Measurements from ENCODE around the gene RFPL3.

RFPL3 gene

DNA sequence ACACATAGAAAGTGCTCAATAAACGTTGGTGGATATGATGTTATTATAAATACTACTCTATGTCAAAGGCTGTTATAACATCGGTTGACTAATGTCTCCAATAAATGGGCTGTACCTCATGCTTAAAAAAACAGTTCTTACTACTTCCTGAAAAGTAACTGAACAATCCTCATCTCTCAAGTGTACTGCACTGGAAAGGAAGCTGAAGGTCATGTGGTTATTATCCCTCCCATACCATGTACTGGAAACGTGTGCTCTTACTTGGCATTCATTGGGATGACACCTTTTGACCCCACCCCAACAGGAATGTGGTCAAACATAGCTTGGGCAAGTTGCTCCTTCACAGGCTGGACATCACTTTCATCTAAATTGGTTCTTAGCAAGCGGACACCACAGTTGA, 43.8 kb downstream of the RFPL3 start:
- H3K27ac ChIP-seq (ENCODE audit: low read depth, low read length): no peak overlapping the region
- H3K23ac ChIP-seq (ENCODE audit: low read length): no peak overlapping the region
- H3K27me3 ChIP-seq (ENCODE audit: insufficient read depth, low read length, poor library complexity): no peaks in the 10 kb centered on the region
- H4K5ac ChIP-seq (ENCODE audit: low read length): no peak overlapping the region
- H3K4ac ChIP-seq (ENCODE audit: low read depth, low read length): no peak overlapping the region
- no peak overlapping the region for H2BK120ac ChIP-seq (ENCODE audit: low read depth, low read length)
- H3K79me2 ChIP-seq (ENCODE audit: control insufficient read depth, insufficient read depth, low read length): no peaks in the 10 kb centered on the region
- DNase-seq: no peak
- peaks cover 8% of the 10 kb centered on the region for H3K36me3 ChIP-seq (ENCODE audit: control insufficient read depth, insufficient read depth, low read length)
- no peaks in the 10 kb centered on the region for H3K79me1 ChIP-seq (ENCODE audit: low read length)
- H2AK5ac ChIP-seq (ENCODE audit: low read length): no peak overlapping the region
- no peak overlapping the region for H3K56ac ChIP-seq (ENCODE audit: low read length)
- H3K9ac ChIP-seq (ENCODE audit: low read length): no peak overlapping the region
- no peak overlapping the region for H3K18ac ChIP-seq (ENCODE audit: low read length)
- no peak overlapping the region for H4K8ac ChIP-seq (ENCODE audit: low read depth, low read length)
- no peaks in the 10 kb centered on the region for H3K4me1 ChIP-seq (ENCODE audit: control insufficient read depth, low read depth, low read length)
- no peak overlapping the region for H2BK5ac ChIP-seq (ENCODE audit: low read length)
- no peak overlapping the region for H3K4me2 ChIP-seq (ENCODE audit: low read length)
- H3K4me3 ChIP-seq (ENCODE audit: low read length): no peak overlapping the region
- no peak overlapping the region for H2BK15ac ChIP-seq (replicated peaks; ENCODE audit: low read depth)
- WGBS (ENCODE audit: extremely low coverage, insufficient coverage, low lambda C conversion rate): no CpG with 5 or more reads among the region's 4 CpGs

DNA sequence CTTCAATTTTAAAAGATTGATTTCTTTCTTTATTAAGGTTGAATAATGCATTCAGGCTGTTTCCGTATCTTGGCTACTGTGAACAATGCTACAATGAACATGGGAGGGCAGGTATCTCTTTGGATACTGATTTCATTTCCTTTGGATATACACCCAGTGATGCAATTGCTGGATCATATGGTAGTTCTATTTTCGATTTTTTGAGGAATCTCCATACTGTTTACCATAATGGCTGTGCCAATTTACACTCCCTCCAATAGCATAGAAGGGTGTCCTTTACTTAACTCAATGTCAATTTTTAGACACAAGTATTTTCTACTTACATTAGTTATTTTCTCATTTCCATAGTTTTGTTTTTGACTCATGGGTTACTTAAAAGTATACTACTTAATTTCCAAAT, 46.4 kb downstream of the RFPL3 start:
- Histone ChIP-seq H4K8ac (ENCODE audit: low read depth, low read length) (no peak overlapping the region), H3K4me1 (ENCODE audit: control insufficient read depth, low read depth, low read length) (no peaks in the 10 kb centered on the region), H3K27ac (ENCODE audit: low read depth, low read length) (no peak overlapping the region), H2BK5ac (ENCODE audit: low read length) (no peak overlapping the region), H3K18ac (ENCODE audit: low read length) (no peak overlapping the region), H2BK120ac (ENCODE audit: low read depth, low read length) (no peak overlapping the region), H3K4me2 (ENCODE audit: low read length) (no peak overlapping the region), H2BK15ac (replicated peaks; ENCODE audit: low read depth) (no peak overlapping the region), H3K79me2 (ENCODE audit: control insufficient read depth, insufficient read depth, low read length) (peaks cover 3% of the 10 kb centered on the region), H3K79me1 (ENCODE audit: low read length) (peaks cover 8% of the 10 kb centered on the region), H3K9ac (ENCODE audit: low read length) (no peak overlapping the region), H4K5ac (ENCODE audit: low read length) (no peak overlapping the region), H3K27me3 (ENCODE audit: insufficient read depth, low read length, poor library complexity) (no peaks in the 10 kb centered on the region), H3K4ac (ENCODE audit: low read depth, low read length) (no peak overlapping the region), H2AK5ac (ENCODE audit: low read length) (no peak overlapping the region), H3K56ac (ENCODE audit: low read length) (no peak overlapping the region), H3K23ac (ENCODE audit: low read length) (no peak overlapping the region), H3K36me3 (ENCODE audit: control insufficient read depth, insufficient read depth, low read length) (peaks cover 18% of the 10 kb centered on the region), H3K4me3 (ENCODE audit: low read length) (no peak overlapping the region)
- no peak for DNase-seq
- no CpG with 5 or more reads among the region's 2 CpGs for WGBS (ENCODE audit: extremely low coverage, insufficient coverage, low lambda C conversion rate)

DNA sequence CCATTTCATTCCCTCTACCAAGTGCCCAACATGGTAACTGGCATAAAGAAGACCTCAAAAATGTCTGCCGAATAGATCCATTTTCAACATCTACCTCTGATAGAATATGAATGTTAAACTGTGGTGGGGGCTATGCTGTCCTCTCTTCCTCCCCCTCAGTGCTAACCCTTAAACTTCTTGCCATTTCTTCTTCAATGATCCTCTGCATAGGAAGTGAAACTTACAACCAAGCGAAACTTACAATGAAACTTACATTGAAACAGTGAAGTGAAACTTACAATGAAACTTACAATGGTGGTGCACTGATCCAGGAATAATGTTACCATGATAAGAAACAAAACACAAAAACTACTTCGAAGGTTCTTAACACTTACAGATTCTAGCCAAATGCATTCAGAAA, 49.6 kb downstream of the RFPL3 start:
- H3K9ac ChIP-seq (ENCODE audit: low read length): no peak overlapping the region
- no peak overlapping the region for H3K4me2 ChIP-seq (ENCODE audit: low read length)
- peaks cover 17% of the 10 kb centered on the region for H3K36me3 ChIP-seq (ENCODE audit: control insufficient read depth, insufficient read depth, low read length)
- no peak overlapping the region for H2BK15ac ChIP-seq (replicated peaks; ENCODE audit: low read depth)
- no peak overlapping the region for H3K4me3 ChIP-seq (ENCODE audit: low read length)
- no peak overlapping the region for H3K56ac ChIP-seq (ENCODE audit: low read length)
- no CpG with 5 or more reads among the region's 3 CpGs for WGBS (ENCODE audit: extremely low coverage, insufficient coverage, low lambda C conversion rate)
- no peak overlapping the region for H2AK5ac ChIP-seq (ENCODE audit: low read length)
- no peak overlapping the region for H4K8ac ChIP-seq (ENCODE audit: low read depth, low read length)
- H3K23ac ChIP-seq (ENCODE audit: low read length): no peak overlapping the region
- H3K27me3 ChIP-seq (ENCODE audit: insufficient read depth, low read length, poor library complexity): no peaks in the 10 kb centered on the region
- H3K4me1 ChIP-seq (ENCODE audit: control insufficient read depth, low read depth, low read length): peaks cover 3% of the 10 kb centered on the region
- H4K5ac ChIP-seq (ENCODE audit: low read length): no peak overlapping the region
- H2BK120ac ChIP-seq (ENCODE audit: low read depth, low read length): no peak overlapping the region
- H3K27ac ChIP-seq (ENCODE audit: low read depth, low read length): no peak overlapping the region
- no peak for DNase-seq
- H3K79me1 ChIP-seq (ENCODE audit: low read length): peaks cover 18% of the 10 kb centered on the region
- H3K18ac ChIP-seq (ENCODE audit: low read length): no peak overlapping the region
- H3K79me2 ChIP-seq (ENCODE audit: control insufficient read depth, insufficient read depth, low read length): peaks cover 22% of the 10 kb centered on the region
- H3K4ac ChIP-seq (ENCODE audit: low read depth, low read length): no peak overlapping the region
- H2BK5ac ChIP-seq (ENCODE audit: low read length): no peak overlapping the region

DNA sequence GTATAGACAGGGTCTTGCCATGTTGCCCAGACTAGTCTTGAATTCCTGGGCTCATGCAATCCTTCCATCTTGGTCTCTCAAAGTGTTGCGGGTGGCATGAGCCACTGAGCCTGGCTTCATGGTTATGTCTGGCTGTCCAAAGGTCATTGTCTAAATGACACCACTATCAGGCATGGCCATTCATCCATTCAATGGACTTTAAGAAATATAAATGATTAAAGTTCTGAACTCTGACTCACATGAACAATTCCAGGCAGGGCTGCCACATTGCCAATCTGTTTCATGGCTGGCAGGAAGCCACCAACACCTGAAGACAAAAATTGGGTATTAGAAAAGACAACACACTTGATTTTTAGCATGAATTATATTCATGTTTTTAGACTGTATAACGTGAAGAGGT, 50.3 kb downstream of the RFPL3 start:
- H3K36me3 ChIP-seq (ENCODE audit: control insufficient read depth, insufficient read depth, low read length): peaks cover 17% of the 10 kb centered on the region
- no peak overlapping the region for H3K9ac ChIP-seq (ENCODE audit: low read length)
- H2BK120ac ChIP-seq (ENCODE audit: low read depth, low read length): no peak overlapping the region
- DNase-seq: no peak
- H3K23ac ChIP-seq (ENCODE audit: low read length): no peak overlapping the region
- no peak overlapping the region for H4K8ac ChIP-seq (ENCODE audit: low read depth, low read length)
- peaks cover 22% of the 10 kb centered on the region for H3K79me2 ChIP-seq (ENCODE audit: control insufficient read depth, insufficient read depth, low read length)
- H3K18ac ChIP-seq (ENCODE audit: low read length): no peak overlapping the region
- no peaks in the 10 kb centered on the region for H3K27me3 ChIP-seq (ENCODE audit: insufficient read depth, low read length, poor library complexity)
- H2BK5ac ChIP-seq (ENCODE audit: low read length): no peak overlapping the region
- H2BK15ac ChIP-seq (replicated peaks; ENCODE audit: low read depth): no peak overlapping the region
- no peak overlapping the region for H3K4me2 ChIP-seq (ENCODE audit: low read length)
- peaks cover 3% of the 10 kb centered on the region for H3K4me1 ChIP-seq (ENCODE audit: control insufficient read depth, low read depth, low read length)
- H3K4me3 ChIP-seq (ENCODE audit: low read length): no peak overlapping the region
- H4K5ac ChIP-seq (ENCODE audit: low read length): no peak overlapping the region
- no peak overlapping the region for H3K27ac ChIP-seq (ENCODE audit: low read depth, low read length)
- peaks cover 18% of the 10 kb centered on the region for H3K79me1 ChIP-seq (ENCODE audit: low read length)
- no CpG with 5 or more reads among the region's 2 CpGs for WGBS (ENCODE audit: extremely low coverage, insufficient coverage, low lambda C conversion rate)
- H3K4ac ChIP-seq (ENCODE audit: low read depth, low read length): no peak overlapping the region
- no peak overlapping the region for H3K56ac ChIP-seq (ENCODE audit: low read length)
- H2AK5ac ChIP-seq (ENCODE audit: low read length): no peak overlapping the region

DNA sequence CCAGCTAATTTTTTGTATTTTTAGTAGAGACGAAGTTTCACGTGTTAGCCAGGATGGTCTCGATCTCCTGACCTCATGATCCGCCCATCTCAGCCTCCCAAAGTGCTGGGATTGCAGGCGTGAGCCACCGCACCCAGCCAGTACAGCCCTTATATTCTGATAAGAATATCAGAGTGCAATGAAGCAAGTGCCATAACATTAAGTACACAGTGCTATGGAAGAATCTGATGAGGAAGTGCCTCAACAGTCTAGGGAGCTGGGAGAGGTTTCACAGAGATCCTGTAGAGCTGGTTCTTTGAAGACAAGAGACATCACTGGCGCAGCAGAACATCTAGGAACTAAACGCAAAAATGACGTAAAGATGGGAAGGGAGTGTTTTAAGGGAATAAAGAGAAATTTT, 52.3 kb downstream of the RFPL3 start:
- no peaks in the 10 kb centered on the region for H3K27me3 ChIP-seq (ENCODE audit: insufficient read depth, low read length, poor library complexity)
- no peak overlapping the region for H3K9ac ChIP-seq (ENCODE audit: low read length)
- no peak overlapping the region for H2AK5ac ChIP-seq (ENCODE audit: low read length)
- WGBS (ENCODE audit: extremely low coverage, insufficient coverage, low lambda C conversion rate): no CpG with 5 or more reads among the region's 9 CpGs
- H4K5ac ChIP-seq (ENCODE audit: low read length): no peak overlapping the region
- H3K4me1 ChIP-seq (ENCODE audit: control insufficient read depth, low read depth, low read length): peaks cover 3% of the 10 kb centered on the region
- no peak overlapping the region for H3K27ac ChIP-seq (ENCODE audit: low read depth, low read length)
- no peak overlapping the region for H3K18ac ChIP-seq (ENCODE audit: low read length)
- no peak overlapping the region for H3K23ac ChIP-seq (ENCODE audit: low read length)
- H3K56ac ChIP-seq (ENCODE audit: low read length): no peak overlapping the region
- H3K79me1 ChIP-seq (ENCODE audit: low read length): peaks cover 18% of the 10 kb centered on the region
- no peak overlapping the region for H3K4ac ChIP-seq (ENCODE audit: low read depth, low read length)
- H4K8ac ChIP-seq (ENCODE audit: low read depth, low read length): no peak overlapping the region
- no peak overlapping the region for H2BK5ac ChIP-seq (ENCODE audit: low read length)
- no peak overlapping the region for H3K4me2 ChIP-seq (ENCODE audit: low read length)
- H2BK15ac ChIP-seq (replicated peaks; ENCODE audit: low read depth): no peak overlapping the region
- H3K4me3 ChIP-seq (ENCODE audit: low read length): no peak overlapping the region
- H3K36me3 ChIP-seq (ENCODE audit: control insufficient read depth, insufficient read depth, low read length): peaks cover 17% of the 10 kb centered on the region
- H2BK120ac ChIP-seq (ENCODE audit: low read depth, low read length): no peak overlapping the region
- no peak for DNase-seq
- peaks cover 22% of the 10 kb centered on the region for H3K79me2 ChIP-seq (ENCODE audit: control insufficient read depth, insufficient read depth, low read length)

GRCh38 chr22:32410459-32410858, 52.8 kb downstream of the RFPL3 start:
- Histone ChIP-seq H3K79me2 (ENCODE audit: control insufficient read depth, insufficient read depth, low read length) (peaks cover 22% of the 10 kb centered on the region), H3K27ac (ENCODE audit: low read depth, low read length) (no peak overlapping the region), H3K4ac (ENCODE audit: low read depth, low read length) (no peak overlapping the region), H3K4me1 (ENCODE audit: control insufficient read depth, low read depth, low read length) (peaks cover 3% of the 10 kb centered on the region), H3K79me1 (ENCODE audit: low read length) (peaks cover 18% of the 10 kb centered on the region), H2BK120ac (ENCODE audit: low read depth, low read length) (no peak overlapping the region), H3K4me2 (ENCODE audit: low read length) (no peak overlapping the region), H3K9ac (ENCODE audit: low read length) (no peak overlapping the region), H3K18ac (ENCODE audit: low read length) (no peak overlapping the region), H2BK5ac (ENCODE audit: low read length) (no peak overlapping the region), H3K27me3 (ENCODE audit: insufficient read depth, low read length, poor library complexity) (no peaks in the 10 kb centered on the region), H4K8ac (ENCODE audit: low read depth, low read length) (no peak overlapping the region), H3K36me3 (ENCODE audit: control insufficient read depth, insufficient read depth, low read length) (peaks cover 15% of the 10 kb centered on the region), H4K5ac (ENCODE audit: low read length) (no peak overlapping the region), H2AK5ac (ENCODE audit: low read length) (no peak overlapping the region), H3K4me3 (ENCODE audit: low read length) (no peak overlapping the region), H2BK15ac (replicated peaks; ENCODE audit: low read depth) (no peak overlapping the region), H3K56ac (ENCODE audit: low read length) (no peak overlapping the region), H3K23ac (ENCODE audit: low read length) (no peak overlapping the region)
- WGBS (ENCODE audit: extremely low coverage, insufficient coverage, low lambda C conversion rate): no CpG with 5 or more reads among the region's 4 CpGs
- no peak for DNase-seq

Data from mesendoderm (in vitro differentiated cells).